Measurements from ENCODE around the gene VWA8. TPM values are rescaled to one million over a fixed set of nuclear protein-coding genes. Genes with fewer than 3 reads are reported as not detected.

VWA8 gene
- total RNA-seq, 2 experiments from 2014 or later = 21.7 to 26.2 TPM

GRCh38 chr13:41678249-41678648 is 282.7 kb downstream of the VWA8 start:
- H3K4me1 Mint-ChIP-seq = peaks cover 9% of the 10 kb centered on the region
- ChIA-PET CTCF (interaction anchor here (1.0 to 4.8 kb wide), 3 partner anchors 9 to 25 kb away, joined by 4 to 32 read pairs (median 6); no protein-coding TSS in a partner anchor), POLR2A (no interaction called here)
- no peak for ATAC-seq
- no peaks in the 10 kb centered on the region for H3K9me3 Mint-ChIP-seq (ENCODE audit: low read depth)
- peaks cover 29% of the 10 kb centered on the region for H3K36me3 Mint-ChIP-seq (ENCODE audit: low read depth)
- H3K27me3 Mint-ChIP-seq = no peaks in the 10 kb centered on the region
- intact Hi-C loops (cut with DNase I, micrococcal nuclease) = no loop called here
- H3K4me3 Mint-ChIP-seq = no peak overlapping the region
- DNase-seq = no peak
- no peak overlapping the region for H3K27ac Mint-ChIP-seq

GRCh38 chr13:41675306-41675705 is 285.6 kb downstream of the VWA8 start:
- ChIA-PET POLR2A (no interaction called here), CTCF (interaction anchor here (1.6 kb wide), 1 partner anchor 23 kb away, joined by 3 read pairs; no protein-coding TSS in a partner anchor)
- ATAC-seq (no peak), DNase-seq (no peak)
- Mint-ChIP-seq H3K27me3 (no peaks in the 10 kb centered on the region), H3K9me3 (ENCODE audit: low read depth) (no peaks in the 10 kb centered on the region), H3K4me1 (peaks cover 3% of the 10 kb centered on the region), H3K4me3 (no peak overlapping the region), H3K36me3 (ENCODE audit: low read depth) (peaks cover 15% of the 10 kb centered on the region), H3K27ac (no peak overlapping the region)
- intact Hi-C loops (cut with DNase I, micrococcal nuclease) = no loop called here

DNA sequence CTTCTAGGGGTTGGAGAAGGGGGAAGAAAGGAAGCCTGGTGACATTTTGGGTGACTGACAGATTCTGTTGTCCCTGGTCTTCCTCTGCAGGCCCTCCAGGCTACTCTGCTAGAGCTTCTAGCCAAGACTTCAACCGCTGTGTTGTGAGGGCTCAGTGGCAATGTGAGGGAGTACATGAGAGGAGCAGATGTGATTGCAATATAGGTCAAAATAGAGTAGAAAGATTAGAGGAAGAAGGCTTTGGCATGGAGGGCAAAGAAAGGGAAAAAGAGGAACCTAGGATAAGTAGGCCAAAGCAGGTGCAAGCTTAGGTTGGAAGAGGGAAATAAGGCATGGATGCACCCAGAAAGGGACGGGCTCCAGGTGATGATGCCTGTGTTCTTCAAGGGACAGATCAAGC is 286.7 kb downstream of the VWA8 start:
- no peak for DNase-seq
- Mint-ChIP-seq H3K4me1 (no peaks in the 10 kb centered on the region), H3K36me3 (ENCODE audit: low read depth) (peaks cover 15% of the 10 kb centered on the region), H3K9me3 (ENCODE audit: low read depth) (no peaks in the 10 kb centered on the region), H3K4me3 (no peak overlapping the region), H3K27ac (no peak overlapping the region), H3K27me3 (no peaks in the 10 kb centered on the region)
- ChIA-PET POLR2A (interaction anchor here (0.6 kb wide), 1 partner anchor 9 kb away, joined by 3 read pairs; no protein-coding TSS in a partner anchor), CTCF (interaction anchor here (0.7 to 2.0 kb wide), 4 partner anchors 9 to 436 kb away, joined by 3 to 5 read pairs (median 3); no protein-coding TSS in a partner anchor)
- no peak for ATAC-seq
- intact Hi-C loops (cut with DNase I, micrococcal nuclease) = no loop called here

DNA sequence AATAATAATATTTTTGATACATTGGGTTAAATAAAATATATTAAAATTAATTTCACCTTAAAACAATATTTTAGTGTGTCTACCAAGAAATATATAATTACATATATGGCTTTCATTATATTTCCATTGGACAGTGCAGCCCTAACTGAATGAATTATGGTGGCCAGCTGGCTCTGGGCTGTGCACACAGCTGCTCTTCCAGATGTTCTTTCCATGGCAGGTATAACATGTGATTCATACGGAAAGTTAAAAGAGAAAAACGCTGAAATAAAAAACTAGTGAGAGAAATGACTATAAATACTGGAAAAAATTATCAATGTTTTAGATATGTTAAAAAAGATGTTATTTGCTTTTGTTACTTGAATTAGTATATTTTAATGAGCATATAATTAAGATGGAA is 287.3 kb downstream of the VWA8 start:
- Mint-ChIP-seq H3K9me3 (ENCODE audit: low read depth) (no peaks in the 10 kb centered on the region), H3K4me1 (no peaks in the 10 kb centered on the region), H3K27me3 (no peaks in the 10 kb centered on the region), H3K27ac (no peak overlapping the region), H3K36me3 (ENCODE audit: low read depth) (peaks cover 15% of the 10 kb centered on the region), H3K4me3 (no peak overlapping the region)
- no peak for DNase-seq
- ChIA-PET CTCF (interaction anchor here (0.7 to 2.0 kb wide), 5 partner anchors 9 to 437 kb away, joined by 3 to 7 read pairs (median 3); no protein-coding TSS in a partner anchor), POLR2A (no interaction called here)
- no peak for ATAC-seq
- intact Hi-C loops (cut with DNase I, micrococcal nuclease) = no loop called here

- ChIA-PET POLR2A (no interaction called here), CTCF (interaction anchor here (0.6 to 0.7 kb wide), 2 partner anchors 23 to 183 kb away, joined by 3 read pairs; no protein-coding TSS in a partner anchor)
- ATAC-seq = no peak
- no peaks in the 10 kb centered on the region for H3K9me3 Mint-ChIP-seq (ENCODE audit: low read depth)
- no peak for DNase-seq
- intact Hi-C loops (cut with DNase I, micrococcal nuclease) = no loop called here
- no peak overlapping the region for H3K4me3 Mint-ChIP-seq
- peaks cover 11% of the 10 kb centered on the region for H3K36me3 Mint-ChIP-seq (ENCODE audit: low read depth)
- H3K4me1 Mint-ChIP-seq = no peaks in the 10 kb centered on the region
- H3K27ac Mint-ChIP-seq = no peak overlapping the region
- H3K27me3 Mint-ChIP-seq = no peaks in the 10 kb centered on the region
Measured at GRCh38 chr13:41670873-41671443, 290.0 kb downstream of the VWA8 start.

DNA sequence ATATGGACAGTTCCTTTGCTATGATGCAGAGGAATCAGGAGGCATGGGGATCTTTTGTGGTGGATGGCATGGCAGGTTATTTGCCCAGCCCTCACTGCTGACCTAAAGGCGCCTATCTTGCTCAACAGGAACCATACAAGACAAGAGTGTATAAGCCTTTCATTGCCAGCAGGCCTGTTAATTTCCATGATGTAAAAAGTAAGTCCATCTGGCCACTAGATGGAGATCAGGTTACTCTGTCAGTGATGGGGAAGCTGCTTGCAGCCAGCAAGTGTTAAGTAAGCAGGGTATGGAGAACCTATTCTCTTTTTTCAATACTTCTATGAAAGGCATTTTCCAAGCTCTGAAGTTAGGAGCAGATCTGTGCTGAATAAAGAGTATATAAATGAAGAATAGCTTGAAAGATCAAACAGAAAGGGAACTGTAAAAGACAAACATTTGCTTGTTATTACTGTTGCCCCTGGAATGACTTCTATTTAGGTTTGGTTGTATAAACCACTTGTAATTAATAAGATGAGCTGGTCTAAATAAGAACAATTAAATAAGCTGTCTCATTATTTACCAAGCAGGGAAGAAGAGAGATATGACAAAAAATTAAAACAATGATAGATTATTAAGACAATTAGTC is 292.7 kb downstream of the VWA8 start:
- H3K27me3 Mint-ChIP-seq = no peaks in the 10 kb centered on the region

GRCh38 chr13:41666644-41667043 is 294.3 kb downstream of the VWA8 start:
- CTCF ChIA-PET = interaction anchor here (0.8 to 4.2 kb wide), 7 partner anchors 9 to 447 kb away, joined by 3 to 32 read pairs (median 5); no protein-coding TSS in a partner anchor
- Mint-ChIP-seq H3K4me1 (no peaks in the 10 kb centered on the region), H3K27ac (no peak overlapping the region), H3K36me3 (ENCODE audit: low read depth) (peaks cover 8% of the 10 kb centered on the region), H3K27me3 (no peaks in the 10 kb centered on the region), H3K4me3 (no peak overlapping the region), H3K9me3 (ENCODE audit: low read depth) (no peaks in the 10 kb centered on the region)
- ATAC-seq = no peak
- intact Hi-C loops (cut with DNase I, micrococcal nuclease) = loop anchor here in 1 of 2 experiments (5.0 kb wide), 2 partner anchors 241 to 551 kb away; no protein-coding TSS in a partner anchor
- POLR2A ChIA-PET = no interaction called here
- no peak for DNase-seq

More for the DNA sequence above, 292.7 kb downstream of the VWA8 start:
- H3K4me3 Mint-ChIP-seq = no peak overlapping the region
- ChIA-PET POLR2A (no interaction called here), CTCF (interaction anchor here (0.6 to 4.2 kb wide), 34 partner anchors 8 to 662 kb away, joined by 3 to 32 read pairs (median 4); no protein-coding TSS in a partner anchor)
- no peak overlapping the region for H3K27ac Mint-ChIP-seq
- no peaks in the 10 kb centered on the region for H3K9me3 Mint-ChIP-seq (ENCODE audit: low read depth)
- peaks cover 6% of the 10 kb centered on the region for H3K36me3 Mint-ChIP-seq (ENCODE audit: low read depth)
- intact Hi-C loops (cut with DNase I, micrococcal nuclease) = loop anchor here (1.0 to 5.0 kb wide), 3 partner anchors 239 to 549 kb away; no protein-coding TSS in a partner anchor
- peak; percentile 37 for DNase-seq
- no peaks in the 10 kb centered on the region for H3K4me1 Mint-ChIP-seq
- peak; percentile 92 for ATAC-seq

GRCh38 chr13:41660411-41660810 is 300.5 kb downstream of the VWA8 start:
- no peak overlapping the region for H3K4me3 Mint-ChIP-seq
- H3K9me3 Mint-ChIP-seq (ENCODE audit: low read depth) = no peaks in the 10 kb centered on the region
- intact Hi-C loops (cut with DNase I, micrococcal nuclease) = no loop called here
- H3K4me1 Mint-ChIP-seq = peaks cover 15% of the 10 kb centered on the region
- no peaks in the 10 kb centered on the region for H3K27me3 Mint-ChIP-seq
- no peak for DNase-seq
- peaks cover 5% of the 10 kb centered on the region for H3K36me3 Mint-ChIP-seq (ENCODE audit: low read depth)
- H3K27ac Mint-ChIP-seq = no peak overlapping the region
- ChIA-PET CTCF (interaction anchor here (1.5 kb wide), 1 partner anchor 9 kb away, joined by 5 read pairs; no protein-coding TSS in a partner anchor), POLR2A (no interaction called here)
- ATAC-seq = no peak

DNA sequence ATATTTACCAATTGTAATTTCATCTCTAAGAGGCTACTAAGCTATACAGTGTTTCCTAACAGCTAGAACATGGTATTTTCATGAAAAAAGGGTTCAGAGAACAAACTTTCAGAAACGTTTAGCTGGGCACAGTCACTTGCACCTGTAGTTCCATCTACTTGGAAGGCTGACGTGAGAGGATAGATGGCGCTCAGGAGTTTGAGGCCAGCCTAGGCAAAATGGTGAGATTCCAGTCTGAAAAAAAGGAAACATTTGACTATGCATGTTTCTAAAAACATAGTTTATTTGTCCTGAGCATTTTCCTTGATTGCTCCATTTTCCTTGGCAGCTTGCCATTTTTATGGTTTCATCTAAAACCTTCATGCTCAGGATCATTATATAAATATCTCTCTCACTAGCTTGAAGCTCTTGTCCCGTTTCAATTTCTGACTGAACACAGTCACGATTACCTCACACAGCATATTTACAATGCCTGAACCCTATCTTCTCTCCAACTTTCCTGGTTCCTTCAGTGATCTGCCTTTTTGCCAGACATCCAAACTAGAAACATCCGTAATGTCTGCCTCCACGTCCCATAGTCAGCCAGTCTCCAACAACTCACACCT is 302.8 kb downstream of the VWA8 start:
- ChIA-PET POLR2A (no interaction called here), CTCF (interaction anchor here (0.9 to 4.1 kb wide), 3 partner anchors 9 to 42 kb away, joined by 4 to 30 read pairs (median 4); no protein-coding TSS in a partner anchor)
- Mint-ChIP-seq H3K36me3 (ENCODE audit: low read depth) (peaks cover 5% of the 10 kb centered on the region), H3K4me3 (no peak overlapping the region), H3K27me3 (no peaks in the 10 kb centered on the region), H3K4me1 (peaks cover 21% of the 10 kb centered on the region), H3K27ac (no peak overlapping the region), H3K9me3 (ENCODE audit: low read depth) (no peaks in the 10 kb centered on the region)
- ATAC-seq (no peak), DNase-seq (no peak)
- intact Hi-C loops (cut with DNase I, micrococcal nuclease) = loop anchor here in 1 of 2 experiments (10.0 kb wide), 1 partner anchor 273 kb away; no protein-coding TSS in a partner anchor

- Mint-ChIP-seq H3K27ac (peak overlapping the region; percentile 42), H3K36me3 (ENCODE audit: low read depth) (no peaks in the 10 kb centered on the region), H3K9me3 (ENCODE audit: low read depth) (no peaks in the 10 kb centered on the region), H3K4me3 (no peak overlapping the region), H3K4me1 (peaks cover 23% of the 10 kb centered on the region), H3K27me3 (no peaks in the 10 kb centered on the region)
- intact Hi-C loops (cut with DNase I, micrococcal nuclease) = loop anchor here in 1 of 2 experiments (2.0 to 10.0 kb wide), 2 partner anchors 197 to 271 kb away; no protein-coding TSS in a partner anchor
- DNase-seq = no peak
- POLR2A ChIA-PET = no interaction called here
- CTCF ChIA-PET = interaction anchor here (1.4 to 4.1 kb wide), 2 partner anchors 9 to 12 kb away, joined by 7 to 30 read pairs; no protein-coding TSS in a partner anchor
- peak; percentile 85 for ATAC-seq
Measured at GRCh38 chr13:41655997-41656396, 304.9 kb downstream of the VWA8 start.

DNA sequence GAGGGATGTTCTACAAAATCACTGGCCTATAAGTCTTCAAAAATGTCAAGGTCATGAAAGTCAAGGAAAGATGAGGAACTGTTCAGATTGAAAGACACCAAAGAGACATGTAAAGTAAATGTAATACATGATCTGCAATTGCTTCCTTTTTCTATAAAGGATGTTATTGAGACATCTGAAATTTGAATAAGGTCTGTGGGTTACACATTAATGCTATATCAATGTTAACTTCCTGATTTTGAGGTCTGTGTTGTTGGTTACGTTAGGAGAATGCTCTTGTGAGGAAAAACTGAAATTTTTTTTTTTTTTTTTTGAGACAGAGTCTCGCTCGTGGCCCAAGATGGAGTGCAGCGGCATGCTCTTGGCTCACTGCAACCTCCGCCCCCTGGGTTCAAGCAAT is 306.1 kb downstream of the VWA8 start:
- no peak for DNase-seq
- H3K27ac Mint-ChIP-seq = no peak overlapping the region
- no peaks in the 10 kb centered on the region for H3K9me3 Mint-ChIP-seq (ENCODE audit: low read depth)
- intact Hi-C loops (cut with DNase I, micrococcal nuclease) = loop anchor here in 1 of 2 experiments (2.0 to 10.0 kb wide), 3 partner anchors 196 to 270 kb away; no protein-coding TSS in a partner anchor
- POLR2A ChIA-PET = no interaction called here
- H3K4me3 Mint-ChIP-seq = no peak overlapping the region
- CTCF ChIA-PET = no interaction called here
- peaks cover 23% of the 10 kb centered on the region for H3K4me1 Mint-ChIP-seq
- no peaks in the 10 kb centered on the region for H3K36me3 Mint-ChIP-seq (ENCODE audit: low read depth)
- H3K27me3 Mint-ChIP-seq = no peaks in the 10 kb centered on the region
- no peak for ATAC-seq
